ENCODE data around the gene EIF2AK2. TPM values are rescaled to one million over a fixed set of nuclear protein-coding genes. Genes with fewer than 3 reads are reported as not detected.

Gene EIF2AK2
- total RNA-seq, 2 donors from 2014 or later = 39.8 to 51.0 TPM

GRCh38 chr2:37180006-37180639 lies 23.3 kb upstream of the EIF2AK2 start:
- no peak for DNase-seq (ENCODE audit: low spot score)
- intact Hi-C loops (cut with DNase I) = no loop called here

GRCh38 chr2:37173741-37174140 lies 17.0 kb upstream of the EIF2AK2 start:
- no peak for DNase-seq (ENCODE audit: low spot score)
- intact Hi-C loops (cut with DNase I) = no loop called here

GRCh38 chr2:37171624-37171950 lies 14.8 kb upstream of the EIF2AK2 start:
- intact Hi-C loops (cut with DNase I) = no loop called here
- DNase-seq (ENCODE audit: low spot score) = no peak

- no peak for DNase-seq (ENCODE audit: low spot score)
- intact Hi-C loops (cut with DNase I) = no loop called here
Observed at GRCh38 chr2:37168217-37168981, 11.6 kb upstream of the EIF2AK2 start.

GRCh38 chr2:37167636-37168180 lies 10.9 kb upstream of the EIF2AK2 start:
- no peak for DNase-seq (ENCODE audit: low spot score)
- intact Hi-C loops (cut with DNase I) = no loop called here

GRCh38 chr2:37164757-37165156 lies 8.0 kb upstream of the EIF2AK2 start:
- DNase-seq (ENCODE audit: low spot score) = no peak
- intact Hi-C loops (cut with DNase I) = no loop called here

- DNase-seq (ENCODE audit: low spot score) = peak; percentile 86
- intact Hi-C loops (cut with DNase I) = no loop called here
Observed at GRCh38 chr2:37156071-37156856, 516 bp downstream of the EIF2AK2 start.

GRCh38 chr2:37154785-37155184 lies 2.0 kb downstream of the EIF2AK2 start:
- intact Hi-C loops (cut with DNase I) = no loop called here
- DNase-seq (ENCODE audit: low spot score) = no peak

- intact Hi-C loops (cut with DNase I) = no loop called here
- no peak for DNase-seq (ENCODE audit: low spot score)
Observed at GRCh38 chr2:37153224-37153623, 3.6 kb downstream of the EIF2AK2 start.

- intact Hi-C loops (cut with DNase I) = no loop called here
- no peak for DNase-seq (ENCODE audit: low spot score)
Observed at GRCh38 chr2:37149626-37150322, 7.0 kb downstream of the EIF2AK2 start.

- intact Hi-C loops (cut with DNase I) = no loop called here
- DNase-seq (ENCODE audit: low spot score) = no peak
Observed at GRCh38 chr2:37148325-37148724, 8.5 kb downstream of the EIF2AK2 start.

- intact Hi-C loops (cut with DNase I) = no loop called here
- no peak for DNase-seq (ENCODE audit: low spot score)
Observed at GRCh38 chr2:37146062-37146461, 10.7 kb downstream of the EIF2AK2 start.

GRCh38 chr2:37143974-37144373 lies 12.8 kb downstream of the EIF2AK2 start:
- DNase-seq (ENCODE audit: low spot score) = no peak
- intact Hi-C loops (cut with DNase I) = no loop called here

GRCh38 chr2:37142546-37142945 lies 14.2 kb downstream of the EIF2AK2 start:
- DNase-seq (ENCODE audit: low spot score) = no peak
- intact Hi-C loops (cut with DNase I) = no loop called here

- no peak for DNase-seq (ENCODE audit: low spot score)
- intact Hi-C loops (cut with DNase I) = no loop called here
Observed at GRCh38 chr2:37132914-37133313, 23.9 kb downstream of the EIF2AK2 start.

- DNase-seq (ENCODE audit: low spot score) = no peak
- intact Hi-C loops (cut with DNase I) = no loop called here
Observed at GRCh38 chr2:37125416-37125815, 31.4 kb downstream of the EIF2AK2 start.

- DNase-seq (ENCODE audit: low spot score) = no peak
- intact Hi-C loops (cut with DNase I) = no loop called here
Observed at GRCh38 chr2:37119157-37119556, 37.6 kb downstream of the EIF2AK2 start.

- intact Hi-C loops (cut with DNase I) = no loop called here
- no peak for DNase-seq (ENCODE audit: low spot score)
Observed at GRCh38 chr2:37117566-37117965, 39.2 kb downstream of the EIF2AK2 start.

GRCh38 chr2:37111958-37112357 lies 44.8 kb downstream of the EIF2AK2 start:
- intact Hi-C loops (cut with DNase I) = no loop called here
- DNase-seq (ENCODE audit: low spot score) = no peak
